ENCODE measurements around the gene GARIN5A. TPM values are rescaled to one million over a fixed set of nuclear protein-coding genes. Genes with fewer than 3 reads are reported as not detected.
A peak's percentile ranks its signal among the peaks of the same experiment; 100 is the strongest.

Gene GARIN5A
- total and polyA plus RNA-seq, 4 experiments from 2014 or later: 0.39 to 0.61 (median 0.44) TPM; not detected in 1

DNA sequence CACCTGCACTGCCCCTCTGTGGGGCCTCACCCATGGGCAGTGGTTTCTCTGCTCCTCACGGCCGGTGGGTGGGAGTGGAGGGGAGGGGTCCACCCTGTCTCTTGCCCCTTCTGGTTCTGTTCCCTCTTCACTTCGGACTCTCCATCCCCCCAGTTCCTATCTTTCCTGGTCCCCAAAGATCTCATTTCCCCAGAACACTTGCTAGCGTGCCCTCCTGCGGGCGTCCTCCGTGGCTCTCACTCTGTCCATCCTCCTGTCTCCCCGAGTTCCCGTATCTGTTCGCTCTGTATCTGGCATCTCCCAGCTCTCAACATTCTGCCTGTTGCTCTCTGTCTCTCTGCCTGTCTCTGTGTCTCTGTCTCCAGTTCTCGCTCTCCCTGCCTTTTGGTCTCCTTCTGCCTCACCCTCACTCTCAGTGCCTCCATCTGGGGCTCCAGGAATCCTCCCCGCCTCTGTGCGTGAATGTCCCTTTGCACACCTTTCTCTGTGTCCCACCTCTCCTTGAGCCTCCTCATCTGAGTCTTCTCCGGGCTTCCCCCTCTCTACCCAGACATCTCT, 57.5 kb downstream of the GARIN5A start:
- DNase-seq: no peak

DNA sequence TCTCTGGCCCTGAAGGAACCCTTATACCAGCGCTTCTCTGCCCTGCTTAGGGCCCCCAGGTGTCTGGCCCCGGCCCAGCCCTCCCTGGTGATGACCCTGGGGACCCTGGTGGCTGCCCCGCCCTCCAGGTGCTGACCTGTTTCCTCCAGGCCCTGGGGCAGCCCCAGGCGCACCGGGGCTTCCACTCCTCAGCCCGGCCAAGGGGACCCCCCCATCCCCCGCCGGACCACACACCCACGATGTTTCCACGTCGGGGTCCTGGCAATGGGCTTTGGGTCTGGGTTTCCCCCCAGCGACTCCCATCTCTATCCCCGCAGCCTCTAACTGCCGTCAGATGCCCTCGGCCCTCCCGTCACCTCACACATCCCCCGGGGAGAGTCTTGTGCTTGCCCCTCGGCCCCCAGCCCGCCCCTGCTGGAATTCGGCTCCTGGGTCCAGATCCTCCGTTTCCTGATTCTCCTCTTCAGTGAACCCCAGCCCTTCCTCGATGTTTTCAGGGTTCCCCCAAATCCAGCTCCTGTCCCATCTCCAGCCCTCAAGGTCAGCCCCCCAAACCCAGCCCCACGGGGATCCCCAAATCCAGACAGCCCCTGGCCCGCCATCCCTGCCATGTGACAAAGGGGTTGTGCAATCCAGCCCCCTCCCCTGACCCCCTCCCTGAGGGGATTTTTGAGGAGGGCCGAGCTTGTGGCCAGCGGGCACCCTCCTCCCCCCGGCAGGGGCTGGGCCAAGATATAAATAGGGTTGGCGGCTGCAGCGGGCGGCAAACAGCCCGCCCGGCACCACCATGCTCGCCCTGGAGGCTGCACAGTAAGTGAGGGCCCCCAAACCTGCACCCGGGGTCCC, 58.2 kb downstream of the GARIN5A start, which contains the start of gene SPIB:
Gene SPIB, plus strand, starts transcription at position 763 of the 846 bp plus-strand sequence. Its CDS starts 25 bp downstream, at position 788.
- ChIA-PET CTCF (ENCODE audit: partially characterized antibody) (no interaction called here), POLR2A (ENCODE audit: partially characterized antibody) (interaction anchor here (2.2 kb wide), 1 partner anchor 61 kb away, joined by 6 read pairs; no protein-coding TSS in a partner anchor)
- no peaks in the 10 kb centered on the region for H3K27me3 ChIP-seq (ENCODE audit: insufficient read depth, low read length)
- Mint-ChIP-seq H3K9me3 (no peaks in the 10 kb centered on the region), H3K27ac (peak within 1 kb of the TSS in 2 of 7 donors; percentile 8 to 32), H3K27me3 (peaks cover 17 to 19% of the 10 kb centered on the region in 2 donors), H3K4me1 (peaks cover 0 to 9% (median 4%) of the 10 kb centered on the region in 4 donors), H3K36me3 (no peaks in the 10 kb centered on the region), H3K4me3 (no peak within 1 kb of the TSS)
- no peaks in the 10 kb centered on the region for H3K4me1 ChIP-seq (ENCODE audit: insufficient read depth, low read length)
- no peak within 1 kb of the TSS for H3K27ac ChIP-seq (ENCODE audit: low read depth, low read length)
- intact Hi-C loops (cut with micrococcal nuclease): no loop called here
- H3K36me3 ChIP-seq (ENCODE audit: insufficient read depth, low read length): no peaks in the 10 kb centered on the region
- no peak for DNase-seq
- no peak within 1 kb of the TSS for H3K4me3 ChIP-seq (ENCODE audit: low read length in 2 of 2)
- H3K9me3 ChIP-seq (ENCODE audit: control insufficient read depth in 1 of 2, low read length in 2 of 2): no peaks in the 10 kb centered on the region

More for the DNA sequence above, 57.5 kb downstream of the GARIN5A start:
- H3K27me3 Mint-ChIP-seq: peaks cover 17 to 23% of the 10 kb centered on the region in 2 donors
- ChIA-PET CTCF (ENCODE audit: partially characterized antibody) (no interaction called here), POLR2A (ENCODE audit: partially characterized antibody) (interaction anchor here (2.2 kb wide), 1 partner anchor 62 kb away, joined by 6 read pairs; no protein-coding TSS in a partner anchor)
- no peaks in the 10 kb centered on the region for H3K9me3 Mint-ChIP-seq
- H3K4me3 Mint-ChIP-seq: no peak overlapping the region
- Histone ChIP-seq H3K27me3 (ENCODE audit: insufficient read depth, low read length) (no peaks in the 10 kb centered on the region), H3K27ac (ENCODE audit: low read depth, low read length) (no peak overlapping the region), H3K9me3 (ENCODE audit: control insufficient read depth in 1 of 2, low read length in 2 of 2) (no peaks in the 10 kb centered on the region), H3K36me3 (ENCODE audit: insufficient read depth, low read length) (no peaks in the 10 kb centered on the region), H3K4me3 (ENCODE audit: low read length in 2 of 2) (no peak overlapping the region), H3K4me1 (ENCODE audit: insufficient read depth, low read length) (no peaks in the 10 kb centered on the region)
- H3K36me3 Mint-ChIP-seq: no peaks in the 10 kb centered on the region
- intact Hi-C loops (cut with micrococcal nuclease): no loop called here
- peaks cover 0 to 9% (median 4%) of the 10 kb centered on the region in 4 donors for H3K4me1 Mint-ChIP-seq
- peak overlapping the region in 2 of 7 donors; percentile 8 to 32 for H3K27ac Mint-ChIP-seq

DNA sequence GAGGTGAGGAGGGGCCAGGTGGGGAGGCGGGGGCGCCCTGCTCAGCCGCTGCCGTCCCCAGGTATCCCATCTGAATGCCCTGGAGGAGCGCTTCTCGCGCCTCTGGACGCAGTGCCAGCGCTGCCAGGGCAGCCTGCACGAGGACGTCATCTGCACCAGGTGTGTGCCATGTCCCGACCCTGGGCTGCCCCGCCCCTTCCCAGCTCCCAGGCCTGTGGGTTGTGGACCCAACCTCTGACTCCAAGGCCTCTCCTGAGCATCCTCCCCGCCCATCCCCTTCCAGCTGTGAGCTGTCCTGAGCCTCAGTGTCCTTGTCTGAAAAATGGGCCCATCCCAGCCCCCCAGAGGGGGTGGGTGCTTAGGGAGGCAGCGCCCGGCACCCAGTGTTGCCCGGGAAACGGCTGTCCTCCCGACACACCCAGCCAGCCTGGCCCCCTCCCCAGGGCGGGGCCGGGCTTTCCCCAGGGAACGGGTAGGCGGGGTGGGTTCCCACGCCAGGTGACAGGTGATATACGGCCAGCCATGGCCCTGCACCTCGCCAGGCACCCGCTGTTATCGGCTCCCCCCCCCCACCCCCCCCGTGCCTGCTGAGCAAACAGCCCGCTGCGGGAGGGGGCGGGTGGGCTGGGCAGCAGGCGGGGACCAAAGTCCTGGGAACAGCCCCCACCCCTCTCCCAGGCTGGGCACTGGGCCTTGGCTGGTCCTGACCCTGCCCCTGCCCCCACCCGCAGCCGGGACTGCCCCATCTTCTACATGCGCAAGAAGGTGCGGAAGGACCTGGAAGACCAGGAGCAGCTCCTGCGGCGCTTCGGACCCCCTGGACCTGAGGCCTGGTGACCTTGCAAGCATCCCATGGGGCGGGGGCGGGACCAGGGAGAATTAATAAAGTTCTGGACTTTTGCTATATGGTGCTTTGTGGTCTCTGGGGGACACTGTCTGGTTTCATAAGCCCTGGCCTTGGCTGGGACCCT, 59.3 kb downstream of the GARIN5A start:
- no peaks in the 10 kb centered on the region for H3K9me3 ChIP-seq (ENCODE audit: control insufficient read depth in 1 of 2, low read length in 2 of 2)
- Mint-ChIP-seq H3K27ac (no peak overlapping the region), H3K4me3 (no peak overlapping the region), H3K36me3 (no peaks in the 10 kb centered on the region), H3K4me1 (peaks cover 0 to 9% (median 4%) of the 10 kb centered on the region in 4 donors), H3K9me3 (no peaks in the 10 kb centered on the region), H3K27me3 (peaks cover 17 to 19% of the 10 kb centered on the region in 2 donors)
- intact Hi-C loops (cut with micrococcal nuclease): no loop called here
- no peak overlapping the region for H3K4me3 ChIP-seq (ENCODE audit: low read length in 2 of 2)
- no peaks in the 10 kb centered on the region for H3K36me3 ChIP-seq (ENCODE audit: insufficient read depth, low read length)
- no peaks in the 10 kb centered on the region for H3K4me1 ChIP-seq (ENCODE audit: insufficient read depth, low read length)
- no peak for DNase-seq
- no peak overlapping the region for H3K27ac ChIP-seq (ENCODE audit: low read depth, low read length)
- ChIA-PET POLR2A (ENCODE audit: partially characterized antibody) (no interaction called here), CTCF (ENCODE audit: partially characterized antibody) (no interaction called here)
- H3K27me3 ChIP-seq (ENCODE audit: insufficient read depth, low read length): no peaks in the 10 kb centered on the region

Other genes with a start within 250 kb of the GARIN5A start
- gene KCNC3, start 147.5 kb downstream of the GARIN5A start, total RNA-seq: 1 to 10 TPM; 1.6 to 1.7 TPM
- not detected for gene KCNC3, start 147.5 kb downstream of the GARIN5A start, polyA plus RNA-seq
- 1 to 10 TPM; 4.8 to 6.6 TPM for gene NAPSA, start 111.2 kb downstream of the GARIN5A start, total RNA-seq
- gene NAPSA, start 111.2 kb downstream of the GARIN5A start, polyA plus RNA-seq: under 1 TPM; 0.57 to 0.61 TPM
- 100 to 1,000 TPM; 103 to 109 TPM for gene NR1H2, start 100.4 kb downstream of the GARIN5A start, total RNA-seq
- 10 to 100 TPM; 86.9 to 88.0 TPM for gene NR1H2, start 100.4 kb downstream of the GARIN5A start, polyA plus RNA-seq
- gene POLD1, start 92.5 kb downstream of the GARIN5A start, total RNA-seq: 10 to 100 TPM; 40.4 to 41.1 TPM
- 10 to 100 TPM; 29.3 to 30.7 TPM for gene POLD1, start 92.5 kb downstream of the GARIN5A start, polyA plus RNA-seq
- not detected for gene SPIB, start 57.9 kb downstream of the GARIN5A start, total RNA-seq
- gene SPIB, start 57.9 kb downstream of the GARIN5A start, polyA plus RNA-seq: 1 to 10 TPM in 1 of 2 donors, not detected in 1; 1.9 TPM
- gene MYBPC2, start 44.0 kb downstream of the GARIN5A start, total RNA-seq: not detected
- under 1 TPM in 1 of 2 donors, not detected in 1; 0.10 TPM for gene MYBPC2, start 44.0 kb downstream of the GARIN5A start, polyA plus RNA-seq
- gene EMC10, start 341 bp downstream of the GARIN5A start, total RNA-seq: 10 to 100 TPM; 83.7 to 92.6 TPM
- 10 to 100 TPM in 1 of 2 donors, 1 to 10 TPM in 1; 7.8 to 10.1 TPM for gene EMC10, start 341 bp downstream of the GARIN5A start, polyA plus RNA-seq
- gene JOSD2, start 34.3 kb upstream of the GARIN5A start, total RNA-seq: 10 to 100 TPM; 29.5 to 35.8 TPM
- 10 to 100 TPM; 22.4 to 28.0 TPM for gene JOSD2, start 34.3 kb upstream of the GARIN5A start, polyA plus RNA-seq
- not detected for gene ASPDH, start 37.1 kb upstream of the GARIN5A start, total RNA-seq
- not detected for gene ASPDH, start 37.1 kb upstream of the GARIN5A start, polyA plus RNA-seq
- gene LRRC4B, start 91.6 kb upstream of the GARIN5A start, total RNA-seq: not detected
- under 1 TPM in 1 of 2 donors, not detected in 1; 0.08 TPM for gene LRRC4B, start 91.6 kb upstream of the GARIN5A start, polyA plus RNA-seq
- gene SYT3, start 163.0 kb upstream of the GARIN5A start, total RNA-seq: not detected
- under 1 TPM in 1 of 2 donors, not detected in 1; 0.09 TPM for gene SYT3, start 163.0 kb upstream of the GARIN5A start, polyA plus RNA-seq
- gene C19orf81, start 172.6 kb upstream of the GARIN5A start, total RNA-seq: not detected
- not detected for gene C19orf81, start 172.6 kb upstream of the GARIN5A start, polyA plus RNA-seq
- not detected for gene SHANK1, start 243.0 kb upstream of the GARIN5A start, total RNA-seq
- not detected for gene SHANK1, start 243.0 kb upstream of the GARIN5A start, polyA plus RNA-seq
- gene CLEC11A, start 246.5 kb upstream of the GARIN5A start, total RNA-seq: 1 to 10 TPM in 1 of 2 experiments, under 1 TPM in 1; 0.78 to 1.2 TPM
- under 1 TPM; 0.47 to 0.57 TPM for gene CLEC11A, start 246.5 kb upstream of the GARIN5A start, polyA plus RNA-seq

Measured in CD4-positive, alpha-beta memory T cell (primary cell).